Stimulated activated naive CD8-positive, alpha-beta T cell treated with anti-CD3 and anti-CD28 coated beads, Interleukin-15, Interleukin-2, amounts not matched to agents 100 ng/mL and 50 ng/mL, for 24 hours (primary cell): ENCODE measurements around the gene ZNF221.

Experiments
- H3K27ac Mint-ChIP-seq: one replicate; pipeline ENCODE4 v1.8.0; 2021; ENCODE audit warnings: mild to moderate bottlenecking, mixed read lengths
- H3K27me3 Mint-ChIP-seq: one replicate; pipeline ENCODE4 v1.8.0; 2021; ENCODE audit warnings: mixed read lengths
- H3K36me3 Mint-ChIP-seq: one replicate; pipeline ENCODE4 v1.8.0; 2021; ENCODE audit warnings: low read depth, mixed read lengths
- H3K4me1 Mint-ChIP-seq: one replicate; pipeline ENCODE4 v1.8.0; 2021; ENCODE audit warnings: low read depth, mixed read lengths
- H3K4me3 Mint-ChIP-seq: one replicate; pipeline ENCODE4 v1.8.0; 2021; ENCODE audit warnings: mild to moderate bottlenecking, mixed read lengths
- H3K9me3 Mint-ChIP-seq: one replicate; pipeline ENCODE4 v1.8.0; 2021; ENCODE audit warnings: mixed read lengths

Gene ZNF221

GRCh38 chr19:44002212-44002565 is 51.2 kb downstream of the ZNF221 start:
- Mint-ChIP-seq H3K4me1 (peaks cover 25% of the 10 kb centered on the region), H3K27ac (peak overlapping the region; percentile 96), H3K27me3 (no peaks in the 10 kb centered on the region), H3K36me3 (peaks cover 33% of the 10 kb centered on the region), H3K4me3 (peak overlapping the region; percentile 98), H3K9me3 (peaks cover 41% of the 10 kb centered on the region)

DNA sequence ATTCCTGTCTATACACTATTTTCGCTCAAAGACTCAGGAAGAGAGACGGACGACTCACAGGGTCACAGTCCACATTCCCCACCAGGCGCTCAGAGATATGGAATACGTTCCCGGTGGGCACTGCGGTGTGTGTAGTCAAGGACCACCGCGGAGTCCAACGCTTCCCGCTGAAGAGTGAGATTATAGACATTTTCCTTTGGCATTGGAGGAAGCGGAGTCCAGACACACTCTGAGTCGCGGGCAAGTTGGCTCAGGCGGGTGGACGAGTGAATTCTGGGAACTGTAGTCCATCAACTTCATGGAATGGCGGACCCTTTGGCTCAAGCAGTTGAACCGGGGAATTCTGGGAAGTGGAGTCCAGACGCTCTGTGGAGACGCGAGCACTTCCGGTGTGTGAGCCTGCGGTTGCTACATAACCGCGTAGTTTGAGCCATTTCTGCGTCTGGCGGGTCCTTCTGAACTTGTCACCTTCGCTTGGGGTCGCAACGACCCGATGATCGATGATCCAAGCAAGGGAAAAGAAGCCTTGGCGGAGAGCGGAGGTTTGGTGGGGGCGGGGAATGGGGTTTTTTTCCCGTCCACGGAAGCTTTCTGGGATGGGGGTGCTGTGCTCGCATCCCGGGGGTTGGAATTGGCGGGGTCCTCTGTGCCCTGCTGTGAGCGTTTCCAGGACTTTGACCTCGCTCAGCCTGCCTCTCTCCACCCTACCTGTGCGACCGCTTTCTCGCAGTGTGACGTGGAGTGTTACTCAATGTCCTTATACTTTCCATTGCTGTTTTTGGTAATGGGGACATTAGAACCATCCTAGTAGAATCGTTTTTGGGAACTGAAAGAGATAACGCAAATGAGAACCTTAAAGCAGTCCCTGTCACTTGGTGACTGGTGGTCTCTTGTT is 51.8 kb downstream of the ZNF221 start, which contains the start of gene ZNF230:
TSS of gene ZNF230 (plus strand) at position 392 of the 895 bp plus-strand sequence. CDS start 4,122 bp downstream, outside the sequence.
- Mint-ChIP-seq H3K27me3 (no peaks in the 10 kb centered on the region), H3K4me3 (peak within 1 kb of the TSS; percentile 98), H3K4me1 (peaks cover 25% of the 10 kb centered on the region), H3K36me3 (peaks cover 33% of the 10 kb centered on the region), H3K27ac (peak within 1 kb of the TSS; percentile 96), H3K9me3 (peaks cover 43% of the 10 kb centered on the region)

GRCh38 chr19:44003461-44004009 is 52.5 kb downstream of the ZNF221 start:
- Mint-ChIP-seq H3K36me3 (peaks cover 34% of the 10 kb centered on the region), H3K9me3 (peaks cover 44% of the 10 kb centered on the region)

GRCh38 chr19:44005973-44006372 is 54.9 kb downstream of the ZNF221 start:
- peaks cover 53% of the 10 kb centered on the region for H3K9me3 Mint-ChIP-seq
- peaks cover 25% of the 10 kb centered on the region for H3K4me1 Mint-ChIP-seq
- no peak overlapping the region for H3K4me3 Mint-ChIP-seq
- H3K27me3 Mint-ChIP-seq: no peaks in the 10 kb centered on the region
- peaks cover 57% of the 10 kb centered on the region for H3K36me3 Mint-ChIP-seq
- no peak overlapping the region for H3K27ac Mint-ChIP-seq

More at GRCh38 chr19:44003461-44004009, 52.5 kb downstream of the ZNF221 start:
- peak overlapping the region; percentile 96 for H3K27ac Mint-ChIP-seq
- no peaks in the 10 kb centered on the region for H3K27me3 Mint-ChIP-seq
- H3K4me3 Mint-ChIP-seq: peak overlapping the region; percentile 98
- peaks cover 25% of the 10 kb centered on the region for H3K4me1 Mint-ChIP-seq

GRCh38 chr19:44007473-44007872 is 56.4 kb downstream of the ZNF221 start:
- no peak overlapping the region for H3K4me3 Mint-ChIP-seq
- H3K36me3 Mint-ChIP-seq: peaks cover 71% of the 10 kb centered on the region
- H3K27ac Mint-ChIP-seq: no peak overlapping the region
- no peaks in the 10 kb centered on the region for H3K27me3 Mint-ChIP-seq
- H3K4me1 Mint-ChIP-seq: peaks cover 17% of the 10 kb centered on the region
- peaks cover 58% of the 10 kb centered on the region for H3K9me3 Mint-ChIP-seq

DNA sequence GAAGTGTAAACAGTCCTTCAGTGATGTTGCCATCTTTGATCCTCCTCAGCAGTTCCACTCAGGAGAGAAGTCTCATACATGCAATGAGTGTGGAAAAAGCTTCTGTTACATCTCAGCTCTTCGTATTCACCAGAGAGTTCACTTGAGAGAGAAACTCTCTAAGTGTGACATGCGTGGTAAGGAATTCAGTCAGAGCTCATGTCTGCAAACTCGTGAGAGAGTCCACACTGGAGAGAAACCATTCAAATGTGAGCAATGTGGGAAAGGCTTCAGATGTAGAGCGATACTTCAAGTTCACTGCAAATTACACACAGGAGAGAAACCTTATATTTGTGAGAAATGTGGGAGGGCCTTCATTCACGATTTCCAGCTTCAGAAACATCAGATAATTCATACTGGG is 59.4 kb downstream of the ZNF221 start:
- H3K27me3 Mint-ChIP-seq: no peaks in the 10 kb centered on the region
- no peak overlapping the region for H3K4me3 Mint-ChIP-seq
- H3K4me1 Mint-ChIP-seq: peaks cover 4% of the 10 kb centered on the region
- peaks cover 77% of the 10 kb centered on the region for H3K9me3 Mint-ChIP-seq
- no peak overlapping the region for H3K27ac Mint-ChIP-seq
- H3K36me3 Mint-ChIP-seq: peaks cover 76% of the 10 kb centered on the region
